Urothelium cell line (cell line): ENCODE measurements around the gene ATG12.
"Not testable (repeated sequence)": the region's sequence is repeated elsewhere in the genome, so short reads cannot be mapped to it uniquely, and the experiment has no call there.

Source experiments
- DNase-seq: peaks from one replicate; pipeline ENCODE4 v3.0.0; 2011; ENCODE audit warnings: low spot score, mixed read lengths
- FAIRE-seq: peaks from 2 replicates; lab custom pipeline; 2011; peaks lifted over from hg19 to GRCh38; lab: Jason Lieb, UNC

The ATG12 gene

DNA sequence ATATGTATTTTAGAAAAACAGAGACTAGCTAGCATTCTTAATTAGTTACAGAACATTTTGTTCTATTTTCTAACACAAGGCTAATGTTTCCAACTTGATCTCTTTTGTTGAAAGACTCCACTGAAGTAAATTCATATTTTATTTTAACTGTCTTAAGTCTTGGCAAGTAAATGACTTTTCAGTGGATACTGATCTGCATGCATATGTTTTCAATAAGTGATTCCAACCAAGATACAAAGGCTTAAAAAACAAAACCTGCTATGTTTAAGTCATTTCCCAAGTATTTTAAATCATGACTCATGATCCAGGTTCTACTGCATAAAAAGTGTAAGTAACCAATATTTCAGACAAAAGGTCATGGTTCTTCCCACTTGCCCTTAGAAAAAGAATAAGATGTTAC lies 30.6 kb downstream of the ATG12 start:
- FAIRE-seq, result no peak

GRCh38 chr5:115809946-115810345 lies 31.4 kb downstream of the ATG12 start:
- FAIRE-seq (no peak), DNase-seq (no peak)

More for the DNA sequence above, 30.6 kb downstream of the ATG12 start:
- no peak for DNase-seq

DNA sequence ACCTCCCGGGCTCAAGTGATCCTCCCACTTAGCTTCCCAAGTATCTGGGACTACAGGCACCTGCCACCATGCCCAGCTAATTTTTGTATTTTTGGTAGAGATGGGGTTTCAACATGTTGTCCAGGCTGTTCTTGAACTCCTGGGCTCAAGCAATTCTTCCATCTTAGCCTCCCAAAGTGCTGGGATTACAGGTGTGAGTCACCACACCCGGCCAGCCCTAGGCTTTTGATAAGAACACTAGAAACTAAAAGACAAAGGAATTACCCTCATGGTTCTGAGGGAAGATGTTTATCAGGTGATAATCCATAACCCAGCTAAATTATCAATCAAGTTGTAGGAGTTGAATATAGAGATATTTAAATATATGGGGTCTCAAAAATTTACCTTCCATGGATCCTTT lies 33.3 kb downstream of the ATG12 start:
- not testable (repeated sequence) for FAIRE-seq, DNase-seq

- DNase-seq (no peak), FAIRE-seq (no peak)
Observed at GRCh38 chr5:115807654-115808052, 33.7 kb downstream of the ATG12 start.

DNA sequence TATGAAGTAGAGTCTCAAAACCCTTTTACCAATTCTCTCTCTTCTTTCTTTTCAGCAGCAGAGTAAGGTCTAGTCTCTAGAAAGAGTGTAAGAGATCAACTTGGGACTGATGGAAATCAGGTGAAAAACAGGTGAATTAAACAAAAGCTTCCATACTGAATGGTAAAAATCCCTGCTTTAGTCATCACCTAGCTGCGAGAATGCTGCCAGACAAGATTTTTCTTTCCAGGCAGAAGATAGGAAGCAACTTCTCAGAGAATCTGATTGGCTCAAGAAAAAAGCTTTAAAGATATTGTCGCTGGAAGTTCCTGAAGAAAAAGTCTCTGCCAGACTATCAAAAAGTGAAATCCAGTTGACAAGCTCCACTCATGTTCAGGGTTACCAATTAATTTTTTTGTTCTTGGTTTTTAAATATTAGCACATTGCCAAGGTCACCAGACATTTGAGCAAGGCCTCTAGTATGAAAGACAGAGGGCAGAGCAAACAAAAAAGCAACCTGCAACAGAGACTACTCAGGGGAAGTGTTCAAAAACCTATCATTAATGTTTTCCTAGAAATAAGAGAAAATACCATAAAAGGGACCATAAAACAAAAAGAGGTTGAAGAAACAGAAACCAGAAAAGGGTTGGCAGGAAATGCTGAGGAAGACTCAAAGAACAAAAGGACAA lies 34.2 kb downstream of the ATG12 start:
- DNase-seq (no peak), FAIRE-seq (no peak)

DNA sequence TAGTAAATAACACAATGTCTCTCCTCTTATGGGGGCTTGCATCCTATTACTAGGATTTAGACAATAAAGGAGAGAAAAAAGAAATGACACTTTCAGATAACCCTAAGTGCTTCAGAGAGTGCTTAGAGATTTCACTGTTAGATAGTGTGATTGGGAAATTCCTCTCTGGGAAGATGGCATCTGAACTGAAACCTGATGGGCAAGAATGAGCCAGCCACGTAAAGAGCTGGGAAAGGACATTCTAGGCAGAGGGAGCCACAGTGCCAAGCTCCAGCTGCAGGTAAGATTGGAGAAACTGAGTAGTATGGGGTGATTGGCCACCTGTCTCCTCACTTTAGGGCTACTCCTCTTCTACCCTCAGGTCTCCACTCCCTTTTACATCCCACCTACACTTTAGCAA lies 39.4 kb downstream of the ATG12 start:
- FAIRE-seq (no peak), DNase-seq (no peak)

DNA sequence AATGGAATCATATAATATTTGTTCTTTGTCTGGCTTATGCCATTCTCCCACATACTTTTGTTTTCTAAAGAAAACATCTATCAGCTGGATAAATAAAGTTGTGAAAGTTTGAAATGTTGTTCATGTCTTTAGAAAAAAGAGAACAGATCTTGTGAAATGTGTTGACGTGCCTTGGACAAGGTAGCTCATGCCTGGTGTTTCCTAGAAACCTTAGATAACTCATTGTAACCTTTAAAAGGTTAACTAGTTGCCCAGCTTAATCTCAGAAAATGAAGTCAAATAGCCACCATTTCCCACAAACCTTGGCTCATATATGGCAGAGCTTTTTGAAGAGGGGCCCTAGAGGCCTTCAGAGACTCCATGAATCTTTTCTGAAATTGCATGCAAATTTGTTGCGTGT lies 40.2 kb downstream of the ATG12 start:
- FAIRE-seq, result no peak

DNA sequence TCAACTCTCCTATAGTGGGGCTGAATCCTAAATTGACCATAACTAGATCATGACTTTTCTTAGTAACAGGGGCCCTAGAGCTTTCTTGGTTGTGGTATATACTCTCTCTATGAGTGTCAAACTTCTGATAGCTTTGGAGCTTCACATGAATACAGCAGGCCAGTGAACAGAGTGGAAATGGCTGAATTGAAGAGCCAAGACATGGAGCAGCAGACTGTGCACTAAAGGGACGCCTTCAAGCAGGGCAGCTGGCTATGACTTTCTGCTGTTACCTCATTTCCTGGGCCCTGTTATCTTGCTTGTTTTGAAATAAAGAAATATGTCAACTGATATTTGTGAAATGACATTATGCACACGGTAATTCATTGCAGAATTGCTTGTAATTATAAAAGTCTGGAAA lies 41.3 kb downstream of the ATG12 start:
- DNase-seq (no peak), FAIRE-seq (no peak)

More for the DNA sequence above, 40.2 kb downstream of the ATG12 start:
- DNase-seq, result no peak

DNA sequence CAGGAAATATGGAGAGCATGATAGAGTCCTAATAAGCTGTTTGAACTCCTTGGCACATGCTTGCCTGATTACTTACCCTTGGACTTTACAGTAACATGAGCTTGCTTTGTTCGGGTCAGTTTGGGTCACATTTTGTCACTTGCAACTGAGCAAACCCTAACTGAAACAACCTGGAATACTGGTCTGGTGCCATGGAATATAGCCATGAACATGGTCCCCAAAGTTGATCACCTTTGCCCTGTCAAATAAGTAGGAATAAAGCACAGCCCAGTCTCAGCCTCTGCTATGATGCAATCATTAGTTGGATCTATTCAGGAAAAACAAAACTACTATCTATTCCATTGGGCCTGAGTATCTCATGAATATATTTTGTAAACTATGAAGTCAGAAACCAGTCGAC lies 43.1 kb downstream of the ATG12 start:
- FAIRE-seq, result no peak
- DNase-seq, result no peak

- FAIRE-seq (no peak), DNase-seq (no peak)
Observed at GRCh38 chr5:115796656-115797055, 44.7 kb downstream of the ATG12 start.

DNA sequence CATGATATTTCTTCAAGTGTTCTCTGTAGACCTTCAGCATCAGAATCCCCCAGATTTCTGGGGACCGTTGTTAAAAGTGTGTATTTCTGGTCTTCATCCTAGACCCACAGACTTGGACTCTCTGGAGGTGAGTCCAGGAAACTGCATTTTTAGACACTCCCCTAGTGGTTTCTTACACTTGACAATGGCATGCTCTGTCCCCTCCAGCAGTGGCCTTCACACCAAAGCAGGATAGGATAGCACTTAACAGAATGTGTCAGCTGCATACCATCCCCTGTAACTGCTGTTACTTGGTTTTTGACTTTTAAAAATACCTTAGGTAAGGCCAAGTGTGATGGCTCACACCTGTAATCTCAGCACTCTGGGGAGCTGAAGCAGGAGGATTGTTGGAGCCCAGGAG lies 45.7 kb downstream of the ATG12 start:
- no peak for DNase-seq
- no peak for FAIRE-seq

DNA sequence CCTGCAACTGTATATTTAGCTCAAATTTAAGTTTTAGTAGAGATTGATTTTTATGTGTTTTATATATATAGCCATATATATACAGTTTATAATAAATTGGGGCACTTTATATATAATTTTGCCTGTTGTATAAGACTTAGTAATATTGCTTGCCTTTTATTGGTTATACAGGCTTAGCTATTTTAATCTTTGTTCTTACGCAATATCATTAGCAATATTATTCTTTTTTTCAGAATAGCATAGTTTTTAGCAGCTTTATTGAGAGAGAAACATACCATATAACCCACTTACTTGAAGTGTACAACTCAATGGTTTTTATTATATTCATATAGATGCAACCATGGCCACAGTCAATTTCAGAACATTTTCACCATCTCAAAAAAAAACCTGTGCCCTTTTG lies 52.9 kb downstream of the ATG12 start:
- DNase-seq, result no peak
- no peak for FAIRE-seq

- DNase-seq (no peak), FAIRE-seq (no peak)
Observed at GRCh38 chr5:115787426-115787825, 53.9 kb downstream of the ATG12 start.

DNA sequence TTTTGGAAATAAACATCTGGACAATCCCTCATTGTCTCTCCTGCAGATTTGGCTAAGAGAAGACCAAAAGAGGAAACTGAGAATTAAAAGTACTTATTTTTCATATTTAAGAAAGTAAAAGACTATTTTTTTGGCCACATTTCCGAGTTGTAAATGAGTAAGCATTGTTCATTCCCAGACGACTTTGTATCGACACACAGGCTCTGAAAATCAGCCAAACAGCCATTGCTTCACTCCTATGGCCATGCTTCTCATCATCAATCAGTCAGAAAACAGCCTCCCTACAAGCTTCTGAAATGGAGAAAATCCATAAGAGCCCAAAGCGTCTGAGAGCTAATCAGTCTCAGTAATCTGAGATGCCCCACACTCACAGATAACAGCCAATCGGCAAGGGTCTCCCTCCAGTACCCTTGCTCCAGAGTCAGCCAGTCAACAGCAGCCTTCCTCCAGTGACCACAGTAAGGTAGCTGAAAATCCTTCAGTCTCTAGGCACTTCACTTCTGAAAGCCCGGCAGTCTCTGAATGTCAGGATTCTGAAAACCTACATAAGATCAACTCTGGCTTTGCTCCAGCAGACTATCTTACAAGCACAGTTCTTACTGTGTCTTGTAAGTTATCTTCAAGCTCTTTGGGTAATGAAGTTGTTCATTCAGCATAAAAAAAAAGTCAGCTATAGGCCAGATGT lies 55.8 kb downstream of the ATG12 start:
- no peak for DNase-seq
- no peak for FAIRE-seq

DNA sequence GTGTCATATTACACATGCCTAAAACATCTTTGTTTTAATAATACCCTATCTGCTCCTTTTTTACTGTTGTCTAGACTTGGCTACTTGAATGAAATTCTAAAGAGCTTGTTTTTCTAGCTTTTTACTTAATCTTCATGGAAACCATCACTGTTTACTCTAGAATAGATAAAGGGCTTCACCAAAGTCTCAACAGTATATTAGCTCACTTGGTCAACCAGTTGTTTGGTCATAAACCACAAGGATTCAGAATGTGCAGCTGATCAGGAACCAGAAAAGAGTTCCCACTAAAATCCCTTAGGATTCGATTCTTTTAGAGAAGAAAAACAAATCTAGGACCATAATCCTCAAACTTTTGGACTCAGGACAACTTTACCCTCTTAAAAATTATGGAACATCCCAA lies 62.9 kb downstream of the ATG12 start:
- FAIRE-seq (no peak), DNase-seq (no peak)
